Mesothelial cell of epicardium (in vitro differentiated cells): ENCODE results near the gene RGS9. TPM values are rescaled to one million over a fixed set of nuclear protein-coding genes. Genes with fewer than 3 reads are reported as not detected.
A peak's percentile ranks its signal among the peaks of the same experiment; 100 is the strongest.

Source experiments
- DNase-seq, 2 experiments: peaks; one replicate each; pipeline ENCODE4 v3.0.0; 2021; ENCODE audit warnings: low spot score in 2 of 2; ENCODE audit not compliant: unreplicated experiment in 2 of 2
- H3K27ac Mint-ChIP-seq: 2 replicates; pipeline ENCODE4 v1.8.0; 2021; ENCODE audit warnings: mixed read lengths
- H3K27me3 Mint-ChIP-seq: 2 replicates; pipeline ENCODE4 v1.8.0; 2021; ENCODE audit warnings: low read depth, mixed read lengths
- H3K36me3 Mint-ChIP-seq: 2 replicates; pipeline ENCODE4 v1.8.0; 2021; ENCODE audit warnings: mixed read lengths
- H3K4me1 Mint-ChIP-seq: 2 replicates; pipeline ENCODE4 v1.8.0; 2021; ENCODE audit warnings: mixed read lengths
- H3K4me3 Mint-ChIP-seq: 2 replicates; pipeline ENCODE4 v1.8.0; 2021; ENCODE audit warnings: mild to moderate bottlenecking, moderate library complexity, mixed read lengths
- H3K9me3 Mint-ChIP-seq: 2 replicates; pipeline ENCODE4 v1.8.0; 2021; ENCODE audit warnings: mixed read lengths
- CTCF ChIP-seq: fragments of 200-600 bp; sonication (generic); IDR thresholded peaks from one replicate; pipeline ENCODE4 v1.5.0; 2021; ENCODE audit warnings: antibody characterized with exemption; ENCODE audit not compliant: unreplicated experiment
- total RNA-seq: library from RNA; stranded (reverse); gene quantifications from 3 replicates; pipeline ENCODE4 v1.2.1, GENCODE V29; 2021

The RGS9 gene
- total RNA-seq, 1 donor from 2014 or later: 8.9 TPM

- no peaks in the 10 kb centered on the region for H3K9me3 Mint-ChIP-seq
- H3K27ac Mint-ChIP-seq: no peak overlapping the region
- H3K36me3 Mint-ChIP-seq: no peaks in the 10 kb centered on the region
- H3K27me3 Mint-ChIP-seq: no peaks in the 10 kb centered on the region
- no peak overlapping the region for H3K4me3 Mint-ChIP-seq
- TF ChIP-seq CTCF: no peak
- peaks cover 3% of the 10 kb centered on the region for H3K4me1 Mint-ChIP-seq
- DNase-seq: no peak
These were observed 57.6 kb downstream of the RGS9 start for GRCh38 chr17:65194670-65195334.

DNA sequence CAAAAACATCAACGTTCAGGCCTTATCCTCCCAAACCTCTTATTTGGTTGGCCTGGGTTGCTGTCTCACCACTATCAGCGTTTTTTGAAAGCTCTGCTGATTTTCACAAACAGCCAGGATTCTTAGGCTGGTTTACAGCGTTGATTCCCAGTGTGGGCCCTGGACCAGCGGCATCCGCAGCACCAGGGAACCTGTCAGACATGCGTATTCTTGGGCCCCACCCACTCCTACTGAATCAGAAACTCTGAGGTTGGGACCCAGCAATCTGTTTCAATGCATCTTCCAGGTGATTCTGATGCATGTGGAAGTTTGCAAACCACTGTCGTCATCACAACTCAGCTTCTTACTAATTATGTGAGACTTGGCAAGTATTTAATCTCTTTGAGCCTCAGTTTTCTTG lies 58.5 kb downstream of the RGS9 start:
- peaks cover 3% of the 10 kb centered on the region for H3K4me1 Mint-ChIP-seq
- H3K4me3 Mint-ChIP-seq: no peak overlapping the region
- H3K36me3 Mint-ChIP-seq: no peaks in the 10 kb centered on the region
- H3K27me3 Mint-ChIP-seq: no peaks in the 10 kb centered on the region
- no peaks in the 10 kb centered on the region for H3K9me3 Mint-ChIP-seq
- no peak for TF ChIP-seq CTCF
- DNase-seq: no peak
- no peak overlapping the region for H3K27ac Mint-ChIP-seq

DNA sequence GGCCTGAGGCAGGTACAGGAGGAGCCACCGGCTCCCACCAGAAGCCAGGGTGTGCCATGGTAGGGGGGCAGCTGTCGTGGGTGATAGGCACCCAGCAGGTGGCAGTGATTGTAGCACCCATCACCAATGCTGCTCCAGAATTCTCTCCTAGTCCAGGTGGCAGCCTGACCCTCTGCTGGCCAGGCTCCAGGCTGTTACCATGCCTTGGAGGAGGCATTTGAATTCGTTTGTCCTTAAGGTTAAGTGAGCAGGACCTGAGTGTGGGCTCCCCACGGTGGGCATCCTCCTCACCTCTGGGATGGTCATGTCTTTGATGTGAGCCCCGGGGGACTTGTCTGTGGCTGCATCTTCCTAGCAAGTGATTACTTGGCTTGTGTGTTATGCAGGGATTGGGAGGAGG lies 59.4 kb downstream of the RGS9 start:
- no peaks in the 10 kb centered on the region for H3K27me3 Mint-ChIP-seq
- no peaks in the 10 kb centered on the region for H3K9me3 Mint-ChIP-seq
- H3K27ac Mint-ChIP-seq: no peak overlapping the region
- no peak overlapping the region for H3K4me3 Mint-ChIP-seq
- TF ChIP-seq CTCF: no peak
- H3K4me1 Mint-ChIP-seq: peaks cover 3% of the 10 kb centered on the region
- no peaks in the 10 kb centered on the region for H3K36me3 Mint-ChIP-seq
- DNase-seq: no peak

DNA sequence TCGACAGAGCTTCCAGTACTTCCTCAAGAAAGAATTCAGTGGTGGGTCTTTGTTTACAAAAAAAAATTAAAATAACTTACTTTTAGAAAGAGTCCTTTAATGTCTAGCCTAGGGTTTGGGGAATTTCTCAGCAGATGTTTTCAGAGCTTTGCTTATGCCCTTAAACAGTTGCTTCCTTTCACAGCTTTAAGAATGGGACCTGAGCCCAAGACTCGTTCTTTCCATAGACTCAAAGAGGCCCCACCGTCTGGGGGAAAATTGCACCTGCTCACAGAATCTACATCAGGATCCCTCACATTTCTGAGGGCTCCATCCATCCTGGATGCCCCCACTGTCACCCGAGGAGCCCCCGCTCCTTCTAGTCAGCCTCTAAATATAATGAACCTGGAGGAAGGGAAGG lies 60.0 kb downstream of the RGS9 start:
- no peaks in the 10 kb centered on the region for H3K27me3 Mint-ChIP-seq
- H3K36me3 Mint-ChIP-seq: no peaks in the 10 kb centered on the region
- peaks cover 3% of the 10 kb centered on the region for H3K4me1 Mint-ChIP-seq
- no peak for DNase-seq
- no peak overlapping the region for H3K4me3 Mint-ChIP-seq
- H3K27ac Mint-ChIP-seq: no peak overlapping the region
- H3K9me3 Mint-ChIP-seq: no peaks in the 10 kb centered on the region
- no peak for TF ChIP-seq CTCF

DNA sequence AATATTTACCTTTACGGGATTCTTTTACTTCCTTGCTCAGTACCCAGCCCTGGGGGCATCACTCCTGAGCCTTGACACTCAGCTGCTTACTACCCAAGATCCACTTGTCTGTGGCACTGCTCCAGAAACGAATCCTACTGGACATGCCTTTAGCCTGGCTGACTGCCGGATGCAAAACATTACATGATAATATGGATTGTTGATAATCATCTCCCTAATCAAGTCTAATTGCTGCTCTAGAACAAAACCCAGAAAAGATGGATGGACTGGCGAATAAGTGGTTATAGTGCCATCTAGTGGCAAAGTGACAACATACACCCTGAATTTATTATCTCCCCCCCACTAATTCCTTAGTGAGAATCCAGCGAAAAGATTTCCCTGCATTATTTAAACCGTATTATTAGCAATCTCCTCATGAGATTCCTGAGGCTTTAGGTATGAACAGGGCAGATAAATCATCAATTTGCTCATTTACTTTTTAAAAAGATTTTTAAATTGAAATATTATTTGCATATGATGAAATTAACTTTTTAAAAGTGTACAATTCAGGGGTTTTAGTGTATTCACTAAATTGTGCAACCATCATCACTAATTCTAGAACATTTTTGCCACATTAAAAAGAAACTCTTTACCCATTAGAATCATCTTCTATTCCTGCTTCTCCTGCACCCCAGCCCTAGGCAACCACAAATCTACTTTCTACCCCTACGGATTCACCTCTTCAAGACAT lies 61.6 kb downstream of the RGS9 start:
- no peak overlapping the region for H3K4me3 Mint-ChIP-seq
- DNase-seq: peak in 1 of 2 experiments; percentile 47
- no peaks in the 10 kb centered on the region for H3K9me3 Mint-ChIP-seq
- H3K27me3 Mint-ChIP-seq: no peaks in the 10 kb centered on the region
- peak; percentile 85 for TF ChIP-seq CTCF
- H3K36me3 Mint-ChIP-seq: no peaks in the 10 kb centered on the region
- H3K27ac Mint-ChIP-seq: no peak overlapping the region
- H3K4me1 Mint-ChIP-seq: peaks cover under 1% of the 10 kb centered on the region
